Measurements from ENCODE around the gene SLC22A16.

DNA sequence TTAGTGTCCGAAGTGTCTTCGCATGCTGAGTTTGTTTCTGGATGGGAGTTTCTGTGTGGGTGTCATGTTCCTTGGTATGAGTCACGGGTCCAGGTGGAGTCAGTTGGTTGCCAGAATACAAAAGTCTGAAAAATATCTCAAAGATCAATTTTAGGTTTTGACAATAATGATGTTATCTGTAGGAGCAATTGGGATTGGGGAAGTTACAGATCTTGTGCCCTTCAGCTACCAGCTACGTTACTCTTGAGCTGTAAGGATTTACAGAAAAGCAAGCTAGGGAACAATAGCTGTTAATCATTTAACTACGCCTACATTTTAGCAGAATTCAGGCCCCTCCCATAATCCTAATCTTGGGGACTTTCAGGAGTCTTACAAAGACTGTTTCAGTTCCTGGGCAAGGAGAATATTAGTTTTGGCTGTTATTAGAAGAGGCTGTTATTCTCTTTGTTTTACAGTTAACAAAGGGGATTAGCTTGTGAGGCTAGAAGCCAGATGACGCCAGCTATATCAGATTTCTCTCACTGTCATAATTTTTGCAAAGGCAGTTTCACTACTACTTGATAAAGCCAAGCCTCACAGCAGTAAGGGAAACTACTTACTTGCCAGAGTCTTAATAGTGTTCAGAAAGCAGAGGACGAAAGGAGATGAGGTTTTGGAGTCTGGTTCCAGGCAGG, 15.4 kb upstream of the SLC22A16 start:
- TF ChIP-seq, protein P1, sequence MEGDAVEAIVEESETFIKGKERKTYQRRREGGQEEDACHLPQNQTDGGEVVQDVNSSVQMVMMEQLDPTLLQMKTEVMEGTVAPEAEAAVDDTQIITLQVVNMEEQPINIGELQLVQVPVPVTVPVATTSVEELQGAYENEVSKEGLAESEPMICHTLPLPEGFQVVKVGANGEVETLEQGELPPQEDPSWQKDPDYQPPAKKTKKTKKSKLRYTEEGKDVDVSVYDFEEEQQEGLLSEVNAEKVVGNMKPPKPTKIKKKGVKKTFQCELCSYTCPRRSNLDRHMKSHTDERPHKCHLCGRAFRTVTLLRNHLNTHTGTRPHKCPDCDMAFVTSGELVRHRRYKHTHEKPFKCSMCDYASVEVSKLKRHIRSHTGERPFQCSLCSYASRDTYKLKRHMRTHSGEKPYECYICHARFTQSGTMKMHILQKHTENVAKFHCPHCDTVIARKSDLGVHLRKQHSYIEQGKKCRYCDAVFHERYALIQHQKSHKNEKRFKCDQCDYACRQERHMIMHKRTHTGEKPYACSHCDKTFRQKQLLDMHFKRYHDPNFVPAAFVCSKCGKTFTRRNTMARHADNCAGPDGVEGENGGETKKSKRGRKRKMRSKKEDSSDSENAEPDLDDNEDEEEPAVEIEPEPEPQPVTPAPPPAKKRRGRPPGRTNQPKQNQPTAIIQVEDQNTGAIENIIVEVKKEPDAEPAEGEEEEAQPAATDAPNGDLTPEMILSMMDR (IDR thresholded peaks at IDR 0.05), result no peak
- no peak for TF ChIP-seq POLR2A (IDR thresholded peaks at IDR 0.05)

Measured in breast epithelium (tissue), 3 donors.